CD4-positive, alpha-beta T cell treated with Interleukin-6 at 100 ng/mL for 8 hours (primary cell): ENCODE data around the gene TEX2.

Experiments used
- DNase-seq: peaks from one replicate; pipeline ENCODE4 v3.0.0-alpha.2; 2020; ENCODE audit warnings: mixed read lengths, low spot score

Gene TEX2

DNA sequence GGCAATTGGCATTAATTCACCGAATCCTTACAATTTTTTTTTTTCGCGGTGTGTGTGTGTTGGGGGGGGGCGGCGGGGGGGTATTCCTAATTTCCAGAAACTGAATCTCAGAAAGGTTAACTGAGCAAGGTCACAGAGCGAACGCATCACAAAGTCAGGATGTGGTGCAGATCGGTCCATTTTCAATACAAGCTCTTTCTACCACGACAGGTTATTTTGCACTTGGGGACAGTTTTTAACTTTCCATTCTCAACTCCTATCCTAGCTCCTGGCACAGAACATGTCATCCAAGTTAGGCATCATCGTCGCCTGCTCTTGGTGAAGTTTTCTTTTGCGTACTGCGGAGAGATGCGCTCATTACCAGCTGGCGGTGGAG lies 117.7 kb downstream of the TEX2 start:
- no peak for DNase-seq

DNA sequence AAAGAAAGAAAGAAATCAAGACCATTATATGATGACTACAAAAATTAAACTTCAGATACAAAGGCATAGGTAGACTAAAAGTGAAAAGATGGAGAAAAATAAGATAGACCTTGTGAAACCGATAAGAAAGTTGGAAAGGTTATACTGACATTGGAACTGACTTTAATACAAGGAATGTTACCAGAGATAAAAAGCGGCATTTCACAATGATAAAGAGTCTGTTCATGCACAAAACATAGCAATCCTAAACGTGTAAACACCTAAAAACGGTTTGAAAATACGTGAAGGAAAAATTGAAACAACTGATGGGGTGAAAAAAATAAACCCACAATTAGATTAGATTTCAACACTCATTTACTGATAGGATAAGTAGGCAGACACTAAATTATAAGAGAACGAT lies 123.5 kb downstream of the TEX2 start:
- DNase-seq: no peak

DNA sequence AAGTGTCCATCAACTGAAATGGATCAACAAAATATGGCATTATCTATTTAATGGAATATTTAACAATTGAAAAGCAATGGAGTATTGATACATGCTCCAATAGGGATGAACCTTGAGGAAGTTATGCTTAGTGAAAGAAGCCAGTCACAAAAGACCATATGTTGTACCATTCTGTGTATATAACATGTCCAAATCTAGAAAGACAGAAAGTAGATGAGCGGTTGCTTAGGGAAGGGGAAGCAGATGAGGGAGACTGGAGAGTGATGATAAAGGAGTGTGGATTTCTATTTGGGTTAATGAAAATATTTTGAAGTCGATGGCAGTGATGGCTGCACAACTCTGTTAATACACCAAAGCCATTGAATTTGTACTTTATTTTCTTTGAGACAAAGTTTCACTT lies 124.6 kb downstream of the TEX2 start:
- DNase-seq: no peak

DNA sequence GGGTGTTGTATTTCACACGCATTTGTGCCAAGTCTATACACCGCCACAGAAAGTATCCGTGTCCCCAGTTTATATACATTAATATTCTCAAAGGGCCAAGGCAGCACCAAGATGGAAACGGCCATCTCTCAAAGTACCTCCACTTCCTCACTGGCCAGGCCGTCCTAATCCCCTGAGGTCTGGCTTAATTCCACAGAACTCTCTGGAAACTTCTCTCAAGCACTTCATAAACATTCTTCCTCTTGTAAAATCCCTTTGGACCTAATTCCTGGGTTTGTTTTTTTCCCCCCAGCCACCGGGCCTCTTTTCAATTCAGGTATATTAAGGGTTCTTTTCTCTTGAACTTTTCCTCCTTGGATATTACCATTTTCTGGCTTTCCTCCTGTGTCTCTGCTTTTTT lies 128.1 kb downstream of the TEX2 start:
- DNase-seq: no peak

DNA sequence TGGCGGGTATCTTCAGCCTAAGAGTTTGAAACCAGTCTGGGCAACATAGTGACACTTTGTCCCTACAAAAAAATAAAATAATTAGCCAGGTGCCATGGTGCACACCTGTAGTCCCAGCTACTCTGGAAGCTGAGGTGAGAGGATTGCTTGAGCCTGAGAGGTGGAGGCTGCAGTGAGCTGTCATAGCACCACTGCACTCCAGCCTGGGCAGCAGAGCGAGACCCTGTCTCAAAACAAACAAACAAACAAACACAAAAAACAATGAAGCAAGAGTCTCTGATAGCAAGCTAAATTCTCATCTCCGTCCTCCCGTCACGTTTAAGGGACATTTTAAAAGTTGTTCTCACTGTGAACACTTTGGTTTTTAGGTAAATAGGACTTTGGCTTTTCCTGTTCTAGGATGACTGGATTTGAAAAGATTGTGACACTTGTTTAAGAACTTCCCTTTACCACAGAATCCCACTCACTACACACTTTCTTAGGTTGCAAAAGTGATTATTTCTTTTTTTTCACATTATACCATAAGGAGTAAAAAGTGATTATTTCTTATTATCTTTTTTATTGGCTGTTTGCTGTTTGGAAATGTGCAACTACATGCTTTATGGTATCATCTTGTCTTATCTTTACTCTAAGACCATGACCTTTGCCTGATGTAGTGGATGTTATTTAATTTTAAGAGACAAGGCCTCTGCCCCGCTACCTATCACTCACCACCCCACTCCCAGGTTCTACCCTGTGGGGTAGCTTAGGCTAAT lies 128.7 kb downstream of the TEX2 start:
- no peak for DNase-seq

GRCh38 chr17:64133546-64134215 lies 129.4 kb downstream of the TEX2 start:
- DNase-seq: peak; percentile 60

GRCh38 chr17:64131606-64132270 lies 131.3 kb downstream of the TEX2 start:
- DNase-seq: no peak

DNA sequence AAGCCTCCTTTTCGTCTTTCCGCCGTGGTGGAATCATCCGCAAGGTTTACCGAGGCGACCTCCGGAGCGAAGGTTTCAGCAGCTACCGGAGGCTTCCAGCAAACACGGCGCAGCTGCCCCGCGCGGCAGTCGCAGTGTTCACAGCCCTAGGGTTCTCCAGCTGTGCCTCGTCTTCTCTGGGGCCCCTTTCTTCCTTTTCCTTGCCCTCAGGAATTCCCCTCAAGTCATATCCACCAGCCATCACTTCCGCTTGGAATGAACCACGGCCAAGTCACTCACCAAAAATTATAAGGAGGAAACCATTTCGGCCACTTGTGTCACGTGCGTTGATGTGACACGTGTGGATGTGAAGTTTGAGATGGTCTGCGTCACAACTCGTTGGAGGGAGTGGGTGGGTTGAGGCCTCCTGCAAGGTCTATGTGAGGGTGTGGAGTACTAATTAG lies 132.5 kb downstream of the TEX2 start:
- DNase-seq: no peak

GRCh38 chr17:64129765-64130558 lies 133.1 kb downstream of the TEX2 start, which contains the start of gene ERN1:
Gene ERN1 (minus strand): TSS chr17:64130144. CDS start chr17:64130029, 115 bp downstream.
- DNase-seq: peak; percentile 92

GRCh38 chr17:64129515-64129764 lies 133.6 kb downstream of the TEX2 start:
- DNase-seq: no peak

DNA sequence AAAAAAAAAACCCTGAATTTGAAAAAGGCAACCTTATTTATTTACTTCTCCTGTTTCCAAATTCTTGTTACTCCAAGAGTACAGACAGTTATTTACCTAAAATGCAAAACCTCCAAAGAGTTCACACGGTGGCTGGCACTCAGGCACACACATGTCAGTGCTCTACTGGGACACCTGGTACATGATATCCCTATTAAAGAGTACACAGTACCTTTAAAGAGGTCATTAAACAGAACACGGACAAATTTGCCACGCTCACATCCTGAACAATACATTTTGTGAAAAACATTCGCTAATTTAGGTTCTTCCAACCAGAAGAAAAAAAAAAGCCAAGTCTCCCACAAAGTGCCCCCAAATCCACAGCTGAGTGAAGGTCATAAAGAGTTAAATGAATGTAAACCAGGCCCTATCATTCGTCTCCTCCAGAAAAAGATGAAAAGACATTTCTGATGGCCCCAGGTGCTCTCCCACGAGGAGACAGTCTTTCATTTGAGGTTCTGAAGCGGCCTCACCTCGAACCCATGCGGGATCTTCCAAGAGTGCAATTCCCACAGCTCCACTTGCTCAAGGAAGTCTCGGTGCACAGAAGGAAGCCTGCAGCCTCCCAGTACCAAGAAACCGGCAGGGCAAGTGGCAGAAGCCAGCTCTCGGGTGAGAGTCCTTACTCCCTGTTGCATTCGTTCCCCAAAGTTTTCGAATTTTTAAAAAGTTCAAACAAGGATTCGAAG lies 134.1 kb downstream of the TEX2 start:
- no peak for DNase-seq

- DNase-seq: no peak
These were observed 136.1 kb downstream of the TEX2 start for GRCh38 chr17:64126918-64127317.

DNA sequence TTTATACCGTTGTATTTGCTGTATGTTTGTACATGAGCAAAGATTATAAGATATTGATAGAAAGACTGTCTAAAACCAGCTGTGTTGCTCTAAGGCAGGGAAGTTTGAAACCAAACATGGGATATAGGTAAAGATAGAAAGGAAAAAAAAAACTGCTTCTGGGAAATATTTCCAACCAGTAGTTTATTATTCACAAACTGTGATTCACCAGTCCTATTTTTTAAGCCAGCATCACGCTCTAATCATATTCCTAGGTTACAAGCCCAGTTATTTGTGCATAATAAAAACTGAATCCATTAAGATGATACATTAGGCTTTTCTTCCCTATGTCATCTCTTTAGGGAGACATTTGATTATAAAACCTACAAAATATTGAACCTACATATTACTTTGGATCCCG lies 137.1 kb downstream of the TEX2 start:
- no peak for DNase-seq

DNA sequence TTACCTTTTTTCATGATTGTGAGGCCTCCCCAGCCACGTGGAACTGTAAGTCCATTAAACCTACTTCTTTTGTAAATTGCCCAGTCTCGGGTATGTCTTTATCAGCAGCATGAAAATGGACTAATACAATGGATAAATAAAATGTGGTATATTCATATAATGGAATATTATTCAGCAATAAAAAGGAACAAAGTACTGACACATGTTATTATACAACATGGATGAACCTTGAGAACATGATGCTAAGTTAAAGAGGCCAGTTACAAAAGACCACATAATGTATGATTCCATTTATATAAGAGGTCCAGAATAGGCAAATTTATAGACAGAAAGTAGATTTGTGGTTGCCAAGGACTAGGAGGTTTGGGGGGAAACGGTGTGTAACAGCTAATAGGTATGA lies 138.5 kb downstream of the TEX2 start:
- DNase-seq: no peak

GRCh38 chr17:64123114-64123513 lies 139.9 kb downstream of the TEX2 start:
- no peak for DNase-seq

DNA sequence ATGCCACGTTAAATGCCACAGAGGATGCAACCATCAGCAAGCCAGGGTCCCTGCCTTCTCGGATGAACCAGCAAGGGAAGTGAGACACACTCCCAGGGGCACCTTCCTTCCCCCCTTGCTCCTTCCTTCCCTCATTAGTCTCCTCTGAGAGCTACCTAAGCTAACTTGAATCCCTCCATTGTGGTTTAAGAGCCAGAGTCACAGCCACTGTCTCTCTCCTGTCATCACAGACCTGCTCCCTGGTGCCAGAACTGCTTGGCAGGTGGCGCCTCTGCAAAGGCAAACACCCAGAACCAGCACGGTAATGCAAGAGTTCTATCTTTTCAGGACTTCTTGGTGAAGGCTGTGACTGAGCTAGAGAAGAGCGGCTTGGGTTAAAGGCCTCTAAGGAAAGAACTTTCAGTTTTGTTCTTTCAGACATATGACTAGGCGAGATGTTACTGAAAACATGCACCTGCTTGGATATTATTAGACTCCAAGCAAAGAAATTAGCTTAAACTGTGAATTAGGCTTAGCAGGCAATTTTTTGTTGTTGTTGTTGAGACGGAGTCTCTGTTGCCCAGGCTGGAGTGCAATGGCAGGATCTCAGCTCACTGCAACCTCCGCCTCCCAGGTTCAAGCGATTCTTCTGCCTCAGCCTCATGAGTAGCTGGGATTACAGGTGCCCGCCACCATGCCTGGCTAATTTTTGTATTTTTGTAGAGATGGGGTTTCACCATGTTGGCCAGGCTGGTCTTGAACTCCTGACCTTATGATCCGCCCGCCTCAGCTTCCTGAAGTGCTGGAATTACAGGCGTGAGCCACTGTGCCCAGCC lies 141.9 kb downstream of the TEX2 start:
- DNase-seq: peak; percentile 34

GRCh38 chr17:64120159-64120810 lies 142.8 kb downstream of the TEX2 start:
- no peak for DNase-seq

- no peak for DNase-seq
These were observed 144.8 kb downstream of the TEX2 start for GRCh38 chr17:64117981-64118979.
